H1 (cell line): Measurements from ENCODE around the gene R3HDM4. TPM values are rescaled to one million over a fixed set of nuclear protein-coding genes. Genes with fewer than 3 reads are reported as not detected.

ENCODE experiments used
- CEBPB ChIP-seq: IDR thresholded peaks from 2 replicates; pipeline ENCODE4 v1.6.1; 2012; ENCODE audit warnings: low read depth, low read length
- CHD2 ChIP-seq: IDR thresholded peaks from 2 replicates; pipeline ENCODE4 v1.6.1; 2012; ENCODE audit warnings: low read length, improper control_type of control experiment
- FOSL1 ChIP-seq: IDR thresholded peaks from 2 replicates; pipeline ENCODE4 v1.6.1; 2011; ENCODE audit warnings: mild to moderate bottlenecking, low read depth, low read length, moderate library complexity; ENCODE audit not compliant: insufficient read depth
- MAFK ChIP-seq: IDR thresholded peaks from 2 replicates; pipeline ENCODE4 v1.6.1; 2012; ENCODE audit warnings: low read depth, mild to moderate bottlenecking, improper control_type of control experiment, low read length
- RNF2 ChIP-seq: fragments of 200-900, 300-1000 bp; sonication (generic); IDR thresholded peaks from 2 replicates; pipeline ENCODE4 v1.7.1; 2016; ENCODE audit warnings: borderline replicate concordance, low read depth, mild to moderate bottlenecking, antibody characterized with exemption, low read length; ENCODE audit not compliant: poor library complexity, severe bottlenecking; ENCODE audit errors: missing control alignments
- SUZ12 ChIP-seq: fragments of 200-600 bp; sonication (generic); IDR thresholded peaks from 2 replicates; pipeline ENCODE4 v1.6.1; 2012; ENCODE audit warnings: mild to moderate bottlenecking, inconsistent platforms, low read length, moderate library complexity, mixed read lengths
- TCF12 ChIP-seq: IDR thresholded peaks from 2 replicates; pipeline ENCODE4 v1.6.1; 2011; ENCODE audit warnings: low read depth, mild to moderate bottlenecking, low read length
- polyA plus RNA-seq, 7 experiments: library from polyadenylated mRNA; depleted of rRNA in 3 of 7; stranded (reverse) in 5 of 7; unstranded in 2 of 7; fragments of >200 nt in 5 of 7; fragments of 200-250 nt in 2 of 7; gene quantifications; 1 replicate in 5 of 7; 2 replicates in 1 of 7; 4 replicates in 1 of 7; pipeline versions ENCODE4 v1.2.1 to v1.2.3, GENCODE V29; 2011 to 2013; ENCODE audit warnings: missing spikeins in 2 of 7, mixed read lengths in 2 of 7
- total RNA-seq: library from RNA; stranded (reverse); fragmentation: NEBNext Ultra II Directional; extraction: Animal tissue kit (Norgen Biotek cat#: 25700); gene quantifications from 2 replicates; pipeline ENCODE4 v1.2.1, GENCODE V29; 2021

The R3HDM4 gene
- total and polyA plus RNA-seq, 2 of the 8 experiments (the other 6 are each of a cell fraction or from before 2014, with no cell fraction given) = 76.8 to 102 TPM

DNA sequence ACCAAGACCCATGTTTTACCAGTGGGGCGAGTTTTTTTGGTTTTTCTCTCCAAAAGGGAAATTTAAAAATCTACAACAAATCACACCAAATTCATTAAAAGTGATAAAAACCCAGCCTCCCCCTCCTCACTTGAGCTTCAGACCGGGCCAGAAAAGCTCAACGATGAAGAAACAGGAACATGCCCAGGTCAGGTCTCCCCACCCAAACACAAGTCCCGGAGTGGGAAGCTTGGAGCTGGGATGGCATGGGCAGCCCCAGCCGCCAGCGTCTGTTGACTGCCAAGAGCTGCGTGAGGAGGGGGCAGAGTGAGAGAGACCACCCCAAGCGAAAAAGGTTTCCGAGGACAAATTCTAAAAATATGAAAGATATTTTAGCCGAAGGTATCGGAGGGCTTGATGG, 16.0 kb downstream of the R3HDM4 start (continued):
- no peak for TF ChIP-seq RNF2
- TF ChIP-seq CHD2 = no peak
- TF ChIP-seq FOSL1 = no peak
- TF ChIP-seq CEBPB = no peak
- no peak for TF ChIP-seq TCF12
- TF ChIP-seq MAFK = no peak
- TF ChIP-seq SUZ12 = no peak
